A673 (cell line): ENCODE measurements around the gene CYBA. TPM values are rescaled to one million over a fixed set of nuclear protein-coding genes. Genes with fewer than 3 reads are reported as not detected.

ENCODE experiments used
- BruUV-seq: library from RNA; stranded (reverse); fragments of 400-500 nt; replicated peaks from 2 replicates; lab custom pipeline; 2021; lab: Mats Ljungman, UMichigan
- CTCF ChIA-PET: fragments of 300-600 bp; sonication (Branson Sonifier 250); formaldehyde crosslinking; loops from one replicate; lab custom pipeline; 2022; ENCODE audit warnings: antibody characterized with exemption; lab: Charles Lee
- POLR2A ChIA-PET: fragments of 300-600 bp; sonication (Branson Sonifier 250); formaldehyde crosslinking; loops from one replicate; lab custom pipeline; 2022; ENCODE audit warnings: antibody characterized with exemption; ENCODE audit not compliant: low non-redundant PET; lab: Charles Lee
- DNase-seq: peaks from one replicate; pipeline ENCODE4 v3.0.0-alpha.2; 2015; ENCODE audit warnings: low spot score
- H3K27ac ChIP-seq: fragments of 200-600 bp; sonication (generic); 2 replicates; pipeline ENCODE4 v1.5.1; 2016; ENCODE audit warnings: mixed run types, low read depth, mild to moderate bottlenecking, mixed read lengths, antibody characterized with exemption, low read length; ENCODE audit not compliant: poor library complexity, severe bottlenecking
- H3K27me3 ChIP-seq: fragments of 200-600 bp; sonication (generic); replicated peaks from 2 replicates; pipeline ENCODE4 v1.6.1; 2017; ENCODE audit warnings: mixed run types, low read depth, mild to moderate bottlenecking, mixed read lengths, antibody characterized with exemption, low read length; ENCODE audit not compliant: insufficient read depth, poor library complexity
- H3K36me3 ChIP-seq: fragments of 200-600 bp; sonication (generic); 2 replicates; pipeline ENCODE4 v1.6.1; 2016; ENCODE audit warnings: mixed run types, mild to moderate bottlenecking, mixed read lengths, antibody characterized with exemption, low read length; ENCODE audit not compliant: insufficient read depth, poor library complexity, severe bottlenecking
- H3K4me1 ChIP-seq: fragments of 200-600 bp; sonication (generic); 2 replicates; pipeline ENCODE4 v1.6.1; 2017; ENCODE audit warnings: mixed run types, mild to moderate bottlenecking, mixed read lengths, antibody characterized with exemption, low read length; ENCODE audit not compliant: insufficient read depth, poor library complexity, severe bottlenecking
- H3K4me3 ChIP-seq: fragments of 200-600 bp; sonication (generic); 2 replicates; pipeline ENCODE4 v1.5.1; 2016; ENCODE audit warnings: low read depth, mixed run types, mild to moderate bottlenecking, mixed read lengths, low read length; ENCODE audit not compliant: poor library complexity, severe bottlenecking
- H3K9me3 ChIP-seq: fragments of 200-600 bp; sonication (generic); 2 replicates; pipeline ENCODE4 v1.6.1; 2016; ENCODE audit warnings: mixed run types, low read depth, mild to moderate bottlenecking, mixed read lengths, antibody characterized with exemption, low read length; ENCODE audit not compliant: poor library complexity, severe bottlenecking
- CTCF ChIP-seq: fragments of 300-800, 200-600 bp; sonication (generic); conservative IDR thresholded peaks from 2 replicates; pipeline ENCODE4 v1.5.1; 2017; ENCODE audit warnings: low read depth, mild to moderate bottlenecking, antibody characterized with exemption, low read length, moderate library complexity, mixed read lengths
- EZH2 ChIP-seq: fragments of 200-600 bp; sonication (generic); IDR thresholded peaks from 2 replicates; pipeline ENCODE4 v1.6.1; 2017; ENCODE audit warnings: borderline replicate concordance, low read depth, mild to moderate bottlenecking, mixed read lengths, antibody characterized with exemption, low read length; ENCODE audit not compliant: poor library complexity, severe bottlenecking
- intact Hi-C: fragments of 100-400 bp; cut with micrococcal nuclease; formaldehyde crosslinking; loops from one replicate; pipeline ENCODE4 v1.10.0; 2022; ENCODE audit not compliant: unreplicated experiment
- total RNA-seq: library from RNA; stranded (reverse); gene quantifications from 2 replicates; pipeline ENCODE4 v1.2.3, GENCODE V29; 2021

The CYBA gene
- total RNA-seq, 1 experiment from 2014 or later = 44.7 TPM

GRCh38 chr16:88605186-88606147, 45.4 kb downstream of the CYBA start:
- Histone ChIP-seq H3K4me1 (no peaks in the 10 kb centered on the region), H3K36me3 (peaks cover 39% of the 10 kb centered on the region), H3K27ac (no peak overlapping the region), H3K9me3 (no peaks in the 10 kb centered on the region), H3K27me3 (no peaks in the 10 kb centered on the region), H3K4me3 (no peak overlapping the region)
- ChIA-PET POLR2A (no interaction called here), CTCF (no interaction called here)
- intact Hi-C loops = no loop called here
- no TSS peak for BruUV-seq
- DNase-seq = no peak
- no peak for TF ChIP-seq EZH2
- TF ChIP-seq CTCF = no peak

- POLR2A ChIA-PET = no interaction called here
- no peak overlapping the region for H3K4me3 ChIP-seq
- H3K9me3 ChIP-seq = no peaks in the 10 kb centered on the region
- no peaks in the 10 kb centered on the region for H3K4me1 ChIP-seq
- CTCF ChIA-PET = no interaction called here
- H3K27ac ChIP-seq = no peak overlapping the region
- no TSS peak for BruUV-seq
- peaks cover 48% of the 10 kb centered on the region for H3K36me3 ChIP-seq
- TF ChIP-seq EZH2 (no peak), CTCF (no peak)
- no peak for DNase-seq
- H3K27me3 ChIP-seq = no peaks in the 10 kb centered on the region
- intact Hi-C loops = no loop called here
Observed at GRCh38 chr16:88602091-88602490, 48.8 kb downstream of the CYBA start.

GRCh38 chr16:88601313-88602036, 49.4 kb downstream of the CYBA start:
- Histone ChIP-seq H3K27ac (no peak overlapping the region), H3K27me3 (no peaks in the 10 kb centered on the region), H3K9me3 (no peaks in the 10 kb centered on the region), H3K36me3 (peaks cover 48% of the 10 kb centered on the region), H3K4me3 (no peak overlapping the region), H3K4me1 (no peaks in the 10 kb centered on the region)
- ChIA-PET POLR2A (no interaction called here), CTCF (no interaction called here)
- no TSS peak for BruUV-seq
- TF ChIP-seq EZH2 = no peak
- no peak for TF ChIP-seq CTCF
- no peak for DNase-seq
- intact Hi-C loops = no loop called here
